ENCODE results near the gene THBD.

THBD gene

DNA sequence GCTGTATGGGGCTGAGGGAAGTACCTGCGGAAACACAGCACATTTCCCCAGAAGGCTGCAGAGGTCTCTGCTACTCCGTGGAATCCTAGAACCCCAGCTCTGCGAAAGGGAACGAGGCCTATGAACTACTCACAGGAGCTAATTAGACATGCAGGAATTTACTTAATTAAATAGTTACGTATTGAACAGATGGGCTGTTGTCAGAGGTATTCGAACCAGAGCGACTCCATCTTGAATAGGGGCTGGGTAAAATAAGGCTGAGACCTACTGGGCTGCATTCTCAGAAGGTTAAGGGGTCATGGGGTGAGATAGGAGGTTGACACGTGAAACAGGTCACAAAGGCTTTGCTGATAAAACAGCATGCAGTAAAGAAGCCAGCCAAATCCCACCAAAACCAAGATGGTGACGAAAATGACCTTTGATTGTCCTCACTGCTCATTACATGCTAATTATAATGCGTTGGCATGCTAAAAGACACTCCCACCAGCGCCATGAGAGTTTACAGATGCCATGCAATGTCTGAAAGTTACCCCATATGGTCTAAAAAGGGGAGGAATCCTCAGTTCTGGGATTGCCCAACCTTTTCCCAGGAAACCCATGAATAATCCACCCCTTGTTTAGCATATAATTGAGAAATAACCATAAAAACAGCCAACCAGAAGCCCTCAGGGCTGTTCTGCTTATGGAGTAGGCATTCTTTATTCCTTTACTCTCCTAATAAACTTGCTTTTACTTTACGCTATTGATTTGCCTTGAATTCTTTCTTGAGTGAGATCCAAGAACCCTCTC, 29.0 kb downstream of the THBD start:
- no peak for TF ChIP-seq CTCF (IDR thresholded peaks at IDR 0.05; ENCODE audit: low read depth, low read length)
- H3K27me3 ChIP-seq, result no peaks in the 10 kb centered on the region
- H3K4me1 ChIP-seq, result no peaks in the 10 kb centered on the region
- DNase-seq, result no peak
- no peaks in the 10 kb centered on the region for H3K36me3 ChIP-seq
- no peak overlapping the region for H3K4me3 ChIP-seq (ENCODE audit: low read depth, low read length)
- H3K9me3 ChIP-seq, result no peaks in the 10 kb centered on the region

- Histone ChIP-seq H3K36me3 (no peaks in the 10 kb centered on the region), H3K27me3 (no peaks in the 10 kb centered on the region), H3K9me3 (no peaks in the 10 kb centered on the region), H3K4me1 (no peaks in the 10 kb centered on the region), H3K4me3 (ENCODE audit: low read depth, low read length) (no peak overlapping the region)
- DNase-seq, result no peak
- no peak for TF ChIP-seq CTCF (IDR thresholded peaks at IDR 0.05; ENCODE audit: low read depth, low read length)
Observed at GRCh38 chr20:23019403-23019802, 30.1 kb downstream of the THBD start.

DNA sequence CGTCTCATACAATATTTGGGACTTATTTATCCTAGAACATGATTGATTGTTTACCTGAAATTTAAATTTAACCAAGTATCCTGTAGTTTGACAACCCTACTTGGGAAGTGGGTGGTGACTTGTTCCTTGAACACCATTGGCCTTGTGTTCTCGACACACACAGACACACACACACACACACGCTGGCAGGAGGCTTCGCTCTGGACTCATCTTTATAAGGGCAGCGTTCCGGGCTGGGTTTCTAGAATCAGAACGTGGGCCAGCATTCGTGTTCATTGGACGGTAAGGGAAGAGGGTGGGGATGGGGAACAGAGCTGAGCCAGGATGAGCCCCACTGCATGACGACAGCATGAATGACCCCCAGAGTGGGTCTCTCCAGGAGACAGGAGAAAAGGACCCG, 30.5 kb downstream of the THBD start:
- Histone ChIP-seq H3K36me3 (no peaks in the 10 kb centered on the region), H3K9me3 (no peaks in the 10 kb centered on the region), H3K4me1 (no peaks in the 10 kb centered on the region), H3K4me3 (ENCODE audit: low read depth, low read length) (no peak overlapping the region), H3K27me3 (no peaks in the 10 kb centered on the region)
- no peak for DNase-seq
- no peak for TF ChIP-seq CTCF (IDR thresholded peaks at IDR 0.05; ENCODE audit: low read depth, low read length)

- H3K9me3 ChIP-seq, result no peaks in the 10 kb centered on the region
- H3K4me1 ChIP-seq, result no peaks in the 10 kb centered on the region
- no peak for DNase-seq
- H3K4me3 ChIP-seq (ENCODE audit: low read depth, low read length), result no peak overlapping the region
- no peaks in the 10 kb centered on the region for H3K27me3 ChIP-seq
- TF ChIP-seq CTCF (IDR thresholded peaks at IDR 0.05; ENCODE audit: low read depth, low read length), result no peak
- H3K36me3 ChIP-seq, result no peaks in the 10 kb centered on the region
Observed at GRCh38 chr20:23018432-23018831, 31.0 kb downstream of the THBD start.

DNA sequence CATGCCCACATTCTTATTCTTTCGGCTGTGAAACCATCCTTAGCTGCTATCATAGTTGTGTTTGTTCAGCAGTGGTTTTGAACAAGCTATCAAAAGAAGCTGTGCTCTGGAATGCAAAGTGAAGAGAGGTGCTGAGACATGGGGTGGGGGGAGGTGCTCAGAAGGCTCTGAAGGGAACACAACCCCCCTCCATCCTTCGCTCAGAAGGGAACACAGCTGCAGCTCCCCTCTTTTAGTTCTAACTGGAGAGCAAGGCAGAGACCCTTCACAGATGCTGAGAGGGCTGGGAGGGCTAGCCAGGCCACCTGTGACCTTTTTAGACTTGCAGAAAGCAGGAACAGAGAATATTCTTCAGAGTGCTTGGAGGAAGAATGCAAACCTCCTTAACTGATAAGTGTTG, 32.0 kb downstream of the THBD start:
- no peak overlapping the region for H3K4me3 ChIP-seq (ENCODE audit: low read depth, low read length)
- no peak for DNase-seq
- TF ChIP-seq CTCF (IDR thresholded peaks at IDR 0.05; ENCODE audit: low read depth, low read length), result no peak
- H3K4me1 ChIP-seq, result no peaks in the 10 kb centered on the region
- no peaks in the 10 kb centered on the region for H3K9me3 ChIP-seq
- H3K27me3 ChIP-seq, result no peaks in the 10 kb centered on the region
- H3K36me3 ChIP-seq, result no peaks in the 10 kb centered on the region

DNA sequence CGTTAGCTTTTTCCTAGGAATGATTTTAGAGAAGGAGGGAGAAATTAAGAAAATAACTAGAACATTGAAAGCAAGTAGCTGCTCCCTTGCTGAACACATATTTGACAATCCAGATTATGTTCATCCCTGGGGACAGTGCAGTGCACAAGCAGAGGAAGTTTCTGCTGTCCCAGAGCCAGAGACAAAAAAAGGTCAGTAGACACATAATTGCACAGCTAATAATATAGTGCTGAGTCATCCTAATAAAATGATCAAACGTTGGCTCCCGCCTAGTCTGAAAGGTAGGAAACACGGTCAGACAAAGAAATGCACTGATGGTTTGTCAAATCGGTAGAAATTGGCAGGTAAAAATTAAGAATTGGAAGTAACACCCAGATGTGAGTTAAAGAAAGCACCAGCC, 36.0 kb downstream of the THBD start:
- Histone ChIP-seq H3K27me3 (no peaks in the 10 kb centered on the region), H3K4me1 (no peaks in the 10 kb centered on the region), H3K9me3 (no peaks in the 10 kb centered on the region), H3K4me3 (ENCODE audit: low read depth, low read length) (no peak overlapping the region), H3K36me3 (no peaks in the 10 kb centered on the region)
- no peak for DNase-seq
- TF ChIP-seq CTCF (IDR thresholded peaks at IDR 0.05; ENCODE audit: low read depth, low read length), result no peak

Measured in BE2C (cell line).